Erythroblast (primary cell): ENCODE data around the gene DLG3.

Experiments
- GATA1 ChIP-seq: IDR thresholded peaks from 2 replicates; pipeline ENCODE4 v1.6.1; 2011; ENCODE audit warnings: low read depth, mild to moderate bottlenecking, control low read depth, low read length, moderate library complexity
- POLR2A ChIP-seq: IDR thresholded peaks from 2 replicates; pipeline ENCODE4 v1.6.1; 2011; ENCODE audit warnings: mild to moderate bottlenecking, low read length

- TF ChIP-seq POLR2A (no peak), GATA1 (no peak)
Measured at GRCh38 chrX:70479922-70480659, 35.5 kb downstream of the DLG3 start.
